DMS53 treated with DMSO at 0.1 percent for 48 hours (cell line): ENCODE data around the gene TNNT2.
A peak's percentile ranks its signal among the peaks of the same experiment; 100 is the strongest.

ENCODE experiments used
- DNase-seq: peaks from one replicate; lab custom pipeline; 2025; ENCODE audit not compliant: unreplicated experiment; lab: John Stamatoyannopoulos, UW

Gene TNNT2

GRCh38 chr1:201377611-201378092 lies at the start of gene TNNT2:
Gene TNNT2 (minus strand): TSS chr1:201377680. CDS start chr1:201373254, 4,426 bp downstream.
- DNase-seq: no peak

GRCh38 chr1:201426479-201427310 lies 49.2 kb upstream of the TNNT2 start:
- no peak for DNase-seq

- DNase-seq: no peak
These were observed 46.7 kb upstream of the TNNT2 start for GRCh38 chr1:201424146-201424545.

GRCh38 chr1:201423655-201424054 lies 46.2 kb upstream of the TNNT2 start:
- DNase-seq: no peak

GRCh38 chr1:201422436-201423030 lies 45.1 kb upstream of the TNNT2 start:
- DNase-seq: no peak

- no peak for DNase-seq
These were observed 44.5 kb upstream of the TNNT2 start for GRCh38 chr1:201422026-201422425.

- no peak for DNase-seq
These were observed 43.6 kb upstream of the TNNT2 start for GRCh38 chr1:201421041-201421440.

- no peak for DNase-seq
These were observed 43.1 kb upstream of the TNNT2 start for GRCh38 chr1:201420608-201421002.

- DNase-seq: no peak
These were observed 42.5 kb upstream of the TNNT2 start for GRCh38 chr1:201419746-201420607.

GRCh38 chr1:201419256-201419655 lies 41.8 kb upstream of the TNNT2 start:
- no peak for DNase-seq

- no peak for DNase-seq
These were observed 41.0 kb upstream of the TNNT2 start for GRCh38 chr1:201418461-201418860.

GRCh38 chr1:201414051-201414738 lies 36.7 kb upstream of the TNNT2 start:
- no peak for DNase-seq

GRCh38 chr1:201411292-201411691 lies 33.8 kb upstream of the TNNT2 start:
- DNase-seq: no peak

- DNase-seq: no peak
These were observed 32.0 kb upstream of the TNNT2 start for GRCh38 chr1:201409440-201409839.

GRCh38 chr1:201408834-201409200 lies 31.3 kb upstream of the TNNT2 start:
- no peak for DNase-seq

- peak; percentile 83 for DNase-seq
These were observed 30.8 kb upstream of the TNNT2 start for GRCh38 chr1:201408176-201408833.

- DNase-seq: no peak
These were observed 29.4 kb upstream of the TNNT2 start for GRCh38 chr1:201406831-201407406.

GRCh38 chr1:201405484-201405831 lies 28.0 kb upstream of the TNNT2 start:
- peak; percentile 70 for DNase-seq

GRCh38 chr1:201404722-201405483 lies 27.4 kb upstream of the TNNT2 start:
- DNase-seq: no peak
